Measurements from ENCODE around the gene SRSF1. TPM values are rescaled to one million over a fixed set of nuclear protein-coding genes. Genes with fewer than 3 reads are reported as not detected.
A peak's percentile ranks its signal among the peaks of the same experiment; 100 is the strongest.
"Not testable (repeated sequence)": the region's sequence is repeated elsewhere in the genome, so short reads cannot be mapped to it uniquely, and the experiment has no call there.

Gene SRSF1
- total RNA-seq, 4 donors from 2014 or later, result 116 to 429 (median 147) TPM

DNA sequence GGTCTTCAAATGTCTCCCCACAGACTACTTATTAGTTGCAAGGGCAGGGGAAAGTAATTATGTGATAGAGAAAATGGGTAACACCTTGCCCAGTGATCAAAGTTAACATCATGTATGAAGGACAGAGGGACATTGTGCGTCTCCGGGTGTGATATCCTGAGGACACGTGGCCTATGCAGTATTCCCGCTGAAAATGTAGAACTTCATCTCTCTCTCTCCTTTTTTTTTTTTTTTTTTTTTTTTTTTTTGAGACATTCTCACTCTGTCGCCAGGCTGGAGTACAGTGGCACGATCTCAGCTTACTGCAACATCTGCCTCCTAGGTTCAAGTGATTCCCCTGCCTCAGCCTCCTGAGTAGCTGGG lies 43.9 kb downstream of the SRSF1 start:
- no peak for TF ChIP-seq POLR2A (IDR thresholded peaks at IDR 0.05)
- TF ChIP-seq, protein P1, sequence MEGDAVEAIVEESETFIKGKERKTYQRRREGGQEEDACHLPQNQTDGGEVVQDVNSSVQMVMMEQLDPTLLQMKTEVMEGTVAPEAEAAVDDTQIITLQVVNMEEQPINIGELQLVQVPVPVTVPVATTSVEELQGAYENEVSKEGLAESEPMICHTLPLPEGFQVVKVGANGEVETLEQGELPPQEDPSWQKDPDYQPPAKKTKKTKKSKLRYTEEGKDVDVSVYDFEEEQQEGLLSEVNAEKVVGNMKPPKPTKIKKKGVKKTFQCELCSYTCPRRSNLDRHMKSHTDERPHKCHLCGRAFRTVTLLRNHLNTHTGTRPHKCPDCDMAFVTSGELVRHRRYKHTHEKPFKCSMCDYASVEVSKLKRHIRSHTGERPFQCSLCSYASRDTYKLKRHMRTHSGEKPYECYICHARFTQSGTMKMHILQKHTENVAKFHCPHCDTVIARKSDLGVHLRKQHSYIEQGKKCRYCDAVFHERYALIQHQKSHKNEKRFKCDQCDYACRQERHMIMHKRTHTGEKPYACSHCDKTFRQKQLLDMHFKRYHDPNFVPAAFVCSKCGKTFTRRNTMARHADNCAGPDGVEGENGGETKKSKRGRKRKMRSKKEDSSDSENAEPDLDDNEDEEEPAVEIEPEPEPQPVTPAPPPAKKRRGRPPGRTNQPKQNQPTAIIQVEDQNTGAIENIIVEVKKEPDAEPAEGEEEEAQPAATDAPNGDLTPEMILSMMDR (IDR thresholded peaks at IDR 0.05), result no peak
- H3K27ac ChIP-seq, result no peak overlapping the region
- no peaks in the 10 kb centered on the region for H3K9me3 ChIP-seq
- no peak overlapping the region for H3K4me3 ChIP-seq
- intact Hi-C loops (cut with DNase I; ENCODE audit: low total_unique reads), result no loop called here
- H3K4me1 ChIP-seq, result no peaks in the 10 kb centered on the region
- no peak for DNase-seq
- H3K36me3 ChIP-seq, result no peaks in the 10 kb centered on the region
- H3K27me3 ChIP-seq, result no peaks in the 10 kb centered on the region

DNA sequence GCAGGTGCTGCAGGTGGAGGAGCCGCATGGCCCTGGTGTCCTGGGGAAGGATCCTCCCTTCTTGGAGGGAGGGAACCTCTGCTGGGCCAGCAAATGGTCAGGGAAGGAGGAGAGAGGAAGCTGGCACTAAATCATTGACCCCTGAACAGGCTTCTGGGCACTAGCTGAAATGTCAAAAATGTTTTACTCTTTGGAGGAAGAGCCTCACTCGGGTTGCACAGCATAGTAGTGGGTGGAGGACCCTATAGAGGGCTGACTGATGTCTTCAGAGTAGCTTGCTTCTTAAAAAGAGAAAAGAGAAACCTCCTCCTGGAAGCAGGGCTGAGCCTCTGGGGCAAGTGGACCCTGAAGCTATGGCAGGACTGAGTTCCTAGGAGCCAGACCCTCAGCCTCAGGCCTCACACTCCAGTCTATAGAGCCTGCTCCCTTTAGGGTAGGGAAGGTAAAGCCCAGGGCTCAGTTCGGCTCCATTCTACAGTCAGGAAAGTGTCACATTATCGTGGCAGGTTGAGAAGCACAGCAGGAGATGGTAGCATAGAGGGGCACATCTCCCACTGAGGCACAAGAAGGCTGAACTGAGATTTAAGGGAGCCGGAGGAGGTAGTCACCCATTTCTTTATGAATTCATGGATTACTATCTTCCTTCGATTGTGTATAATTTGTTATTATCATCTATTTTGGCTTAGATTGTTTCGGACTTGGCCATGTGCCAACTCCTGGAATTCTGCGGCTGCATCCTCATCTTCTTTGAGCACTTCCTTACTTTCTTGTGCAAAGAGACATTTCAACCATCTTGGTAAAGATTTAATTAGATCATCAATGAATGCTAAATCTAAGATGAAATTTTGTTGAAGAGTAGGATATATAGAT lies 44.5 kb downstream of the SRSF1 start:
- Histone ChIP-seq H3K4me3 (no peak overlapping the region), H3K9me3 (no peaks in the 10 kb centered on the region), H3K36me3 (no peaks in the 10 kb centered on the region), H3K27me3 (no peaks in the 10 kb centered on the region), H3K4me1 (no peaks in the 10 kb centered on the region), H3K27ac (no peak overlapping the region)
- no peak for TF ChIP-seq POLR2A (IDR thresholded peaks at IDR 0.05)
- TF ChIP-seq, protein P1 (IDR thresholded peaks at IDR 0.05), result no peak
- intact Hi-C loops (cut with DNase I; ENCODE audit: low total_unique reads), result no loop called here
- no peak for DNase-seq

DNA sequence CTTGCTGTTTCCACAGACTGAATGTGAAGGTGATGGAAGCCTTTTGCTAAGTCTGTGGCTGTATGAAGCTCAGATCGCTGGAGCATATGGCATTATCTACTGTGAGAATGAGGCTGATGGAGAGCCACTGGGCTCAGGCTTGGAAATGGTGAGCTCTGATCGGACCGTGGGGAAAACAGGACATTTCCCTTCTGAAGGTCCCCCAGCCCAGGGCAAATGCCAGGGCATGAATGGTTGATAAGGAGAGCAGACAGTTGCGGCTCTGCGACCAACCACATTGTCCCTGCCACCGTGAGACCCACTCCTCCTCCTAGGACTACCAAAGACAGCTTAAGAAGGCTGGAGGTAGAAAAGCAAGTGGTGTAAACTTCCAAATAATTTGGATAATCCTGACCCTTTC lies 47.1 kb downstream of the SRSF1 start:
- Histone ChIP-seq H3K27ac (no peak overlapping the region), H3K9me3 (no peaks in the 10 kb centered on the region), H3K27me3 (no peaks in the 10 kb centered on the region), H3K36me3 (no peaks in the 10 kb centered on the region), H3K4me3 (no peak overlapping the region), H3K4me1 (no peaks in the 10 kb centered on the region)
- DNase-seq, result no peak
- no peak for TF ChIP-seq POLR2A (IDR thresholded peaks at IDR 0.05)
- intact Hi-C loops (cut with DNase I; ENCODE audit: low total_unique reads), result no loop called here

DNA sequence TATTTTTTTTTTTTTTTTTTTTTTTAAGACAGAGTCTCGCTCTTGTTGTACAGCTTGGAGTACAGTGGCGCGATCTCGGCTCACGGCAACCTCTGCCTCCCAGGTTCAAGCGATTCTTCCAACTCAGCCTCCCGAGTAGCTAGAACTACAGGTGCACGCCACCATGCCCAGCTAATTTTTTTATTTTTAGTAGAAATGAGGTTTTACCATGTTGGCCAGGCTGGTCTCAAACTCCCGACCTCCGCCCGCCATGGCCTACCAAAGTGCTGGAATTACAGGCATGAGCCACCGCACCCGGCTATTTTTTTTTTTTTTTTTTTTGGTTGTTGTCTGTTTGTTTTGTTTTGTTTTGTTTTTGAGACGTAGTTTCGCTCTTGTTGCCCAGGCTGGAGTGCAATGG lies 48.7 kb downstream of the SRSF1 start:
- H3K9me3 ChIP-seq; intact Hi-C loops (cut with DNase I; ENCODE audit: low total_unique reads); DNase-seq; H3K4me3 ChIP-seq; H3K4me1 ChIP-seq; H3K27me3 ChIP-seq; H3K36me3 ChIP-seq; H3K27ac ChIP-seq: not testable (repeated sequence)

- H3K9me3 ChIP-seq, result no peaks in the 10 kb centered on the region
- no peak for DNase-seq
- H3K27me3 ChIP-seq, result no peaks in the 10 kb centered on the region
- H3K36me3 ChIP-seq, result no peaks in the 10 kb centered on the region
- no peak overlapping the region for H3K4me3 ChIP-seq
- intact Hi-C loops (cut with DNase I; ENCODE audit: low total_unique reads), result loop anchor here (2.0 kb wide), 1 partner anchor 31 kb away; the partner anchor contains the start of gene VEZF1
- H3K4me1 ChIP-seq, result peaks cover 0 to 8% of the 10 kb centered on the region in 2 donors
- TF ChIP-seq, protein P1 (IDR thresholded peaks at IDR 0.05), result no peak
- TF ChIP-seq POLR2A (IDR thresholded peaks at IDR 0.05), result no peak
- no peak overlapping the region for H3K27ac ChIP-seq
Measured at GRCh38 chr17:57957886-57958285, 49.2 kb downstream of the SRSF1 start.

GRCh38 chr17:57957120-57957850 lies 49.8 kb downstream of the SRSF1 start:
- H3K4me3 ChIP-seq, result no peak overlapping the region
- no peak overlapping the region for H3K27ac ChIP-seq
- H3K27me3 ChIP-seq, result no peaks in the 10 kb centered on the region
- H3K4me1 ChIP-seq, result peaks cover 0 to 8% of the 10 kb centered on the region in 2 donors
- DNase-seq, result peak in 1 of 2 donors; percentile 8
- TF ChIP-seq, protein P1 (IDR thresholded peaks at IDR 0.05), result no peak
- no peak for TF ChIP-seq POLR2A (IDR thresholded peaks at IDR 0.05)
- intact Hi-C loops (cut with DNase I; ENCODE audit: low total_unique reads), result loop anchor here (2.0 kb wide), 1 partner anchor 32 kb away; the partner anchor contains the start of gene VEZF1
- H3K9me3 ChIP-seq, result no peaks in the 10 kb centered on the region
- H3K36me3 ChIP-seq, result no peaks in the 10 kb centered on the region
